ENCODE measurements around the gene ARPP19.

GRCh38 chr15:52503788-52504496, 64.9 kb downstream of the ARPP19 start:
- TF ChIP-seq POLR2A (IDR thresholded peaks at IDR 0.05) (no peak), CTCF (IDR thresholded peaks at IDR 0.05) (no peak)
